Body of pancreas (tissue), 4 donors: ENCODE results near the gene KCNQ4. TPM values are rescaled to one million over a fixed set of nuclear protein-coding genes. Genes with fewer than 3 reads are reported as not detected.

Experiments used
- ATAC-seq: fragments of 150-250 bp; one replicate; pipeline ENCODE4 v1.9.1; 2016
- DNase-seq, 4 donors: peaks; one replicate each; pipeline ENCODE4 v3.0.0-alpha.2; 2019
- H3K27ac ChIP-seq, 4 donors: fragments of 200-600 bp; sonication (generic); 1 replicate in 3 of 4; 2 replicates in 1 of 4; pipeline versions ENCODE4 v1.5.1 to v1.6.1; 2016 to 2019; ENCODE audit warnings: mild to moderate bottlenecking in 1 of 4, mixed read lengths in 1 of 4, moderate library complexity in 1 of 4
- H3K27me3 ChIP-seq, 2 donors: fragments of 200-600 bp; sonication (generic); one replicate each; pipeline ENCODE4 v1.6.0; 2016; ENCODE audit warnings: mild to moderate bottlenecking in 1 of 2
- H3K36me3 ChIP-seq, 2 donors: fragments of 200-600 bp; sonication (generic); replicated peaks in 1 of 2; 2 replicates each; pipeline ENCODE4 v1.5.1; 2016; ENCODE audit warnings: low read depth in 2 of 2; ENCODE audit not compliant: insufficient read depth in 1 of 2
- H3K4me1 ChIP-seq: fragments of 200-600 bp; sonication (generic); one replicate; pipeline ENCODE4 v1.6.0; 2016
- H3K4me3 ChIP-seq, 2 donors: fragments of 200-600 bp; sonication (generic); 1 replicate in 1 of 2; 2 replicates in 1 of 2; pipeline ENCODE4 v1.5.1; 2016 to 2019
- H3K9me3 ChIP-seq, 3 donors: fragments of 200-600 bp; sonication (generic); 1 replicate in 2 of 3; 2 replicates in 1 of 3; pipeline ENCODE4 v1.5.1; 2016
- CTCF ChIP-seq, 7 experiments: fragments of 450-650 bp in 4 of 7; fragments of 200-600 bp in 3 of 7; sonication (generic) in 3 of 7; IDR thresholded peaks; one replicate each; pipeline ENCODE4 v1.5.1; 2016 to 2019; ENCODE audit warnings: antibody characterized with exemption in 7 of 7
- POLR2A ChIP-seq, 3 donors: fragments of 450-650 bp; IDR thresholded peaks; one replicate each; pipeline ENCODE4 v1.6.1; 2016; ENCODE audit warnings: antibody characterized with exemption in 3 of 3, mild to moderate bottlenecking in 2 of 3
- WGBS, 2 donors: methylation state at CpG; one replicate each; pipeline ENCODE4 v1.1.5; 2017; 5-methylcytosine and 5-hydroxymethylcytosine counted together
- intact Hi-C: fragments of 100-400 bp; cut with DNase I; formaldehyde crosslinking; loops from one replicate; pipeline ENCODE4 v1.15.1; 2023
- total RNA-seq, 2 donors: library from RNA; depleted of rRNA; stranded (reverse); fragments of >200 nt; gene quantifications; one replicate each; pipeline ENCODE4 v1.1.0, GENCODE V29; 2016

The KCNQ4 gene
- total RNA-seq, 2 donors from 2014 or later: 1.8 to 4.0 TPM

DNA sequence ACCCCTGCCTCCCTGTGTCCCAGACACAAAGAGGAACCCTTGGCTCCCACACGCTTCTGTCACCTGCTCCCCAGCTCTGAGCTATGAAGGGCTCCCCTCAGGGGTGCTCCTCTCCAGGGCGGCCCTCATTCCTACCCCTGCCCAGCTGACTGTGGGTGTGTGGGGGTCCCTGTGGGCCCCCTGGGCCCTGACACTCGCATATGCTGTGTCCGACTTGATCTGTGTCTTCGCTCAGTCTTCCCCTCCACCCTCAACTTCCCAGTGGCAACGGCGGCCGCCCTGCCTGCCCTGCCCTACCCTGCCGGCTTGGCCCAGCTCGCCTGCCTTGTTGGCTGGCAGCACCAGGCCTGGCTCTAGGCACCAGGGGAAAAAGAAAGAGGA lies 1.2 kb downstream of the KCNQ4 start:
- intact Hi-C loops: no loop called here

DNA sequence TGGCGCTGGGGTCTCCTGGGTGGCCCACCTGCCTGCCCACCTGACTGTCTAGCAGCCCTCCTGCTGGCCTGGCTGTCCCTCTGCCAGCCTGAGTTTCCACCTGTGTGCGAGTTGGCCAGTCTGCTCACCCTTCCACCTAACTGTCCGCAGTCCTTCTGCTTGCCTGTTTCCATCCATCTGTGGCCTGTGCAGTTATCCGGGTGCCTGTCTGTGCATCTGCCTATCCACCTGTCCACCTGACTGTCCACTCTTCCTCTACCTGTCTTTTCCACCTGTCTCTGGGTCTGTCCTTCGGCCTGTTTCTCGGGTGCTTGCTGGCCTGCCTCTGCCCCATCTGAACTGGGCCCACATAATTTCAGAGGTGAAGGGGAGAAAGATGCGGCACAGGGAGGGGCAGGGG lies 1.9 kb downstream of the KCNQ4 start:
- H3K27ac ChIP-seq: peak overlapping the region in 1 of 4 donors; percentile 43
- TF ChIP-seq CTCF (IDR thresholded peaks at IDR 0.05) (no peak), POLR2A (IDR thresholded peaks at IDR 0.05) (no peak)
- 92 to 98% methylated on average over 7 of the region's 7 CpGs for WGBS, 2 donors
- intact Hi-C loops: no loop called here
- no peaks in the 10 kb centered on the region for H3K27me3 ChIP-seq
- no peaks in the 10 kb centered on the region for H3K9me3 ChIP-seq
- no peak for DNase-seq
- H3K4me3 ChIP-seq: no peak overlapping the region
- H3K36me3 ChIP-seq: no peaks in the 10 kb centered on the region
- peaks cover 12% of the 10 kb centered on the region for H3K4me1 ChIP-seq
- no peak for ATAC-seq

More for the DNA sequence above, 1.2 kb downstream of the KCNQ4 start:
- Histone ChIP-seq H3K27ac (peak overlapping the region in 1 of 4 donors; percentile 43), H3K36me3 (no peaks in the 10 kb centered on the region), H3K4me3 (no peak overlapping the region), H3K27me3 (no peaks in the 10 kb centered on the region), H3K9me3 (no peaks in the 10 kb centered on the region), H3K4me1 (peaks cover 12% of the 10 kb centered on the region)
- DNase-seq (no peak), ATAC-seq (no peak)
- 78 to 96% methylated on average over 7 to 9 of the region's 10 CpGs for WGBS, 2 donors
- TF ChIP-seq POLR2A (IDR thresholded peaks at IDR 0.05): no peak

GRCh38 chr1:40786171-40786994 lies 2.8 kb downstream of the KCNQ4 start:
- WGBS, 2 donors: 82 to 84% methylated on average over 5 to 9 of the region's 9 CpGs

GRCh38 chr1:40786995-40787705 lies 3.6 kb downstream of the KCNQ4 start:
- DNase-seq (no peak), ATAC-seq (no peak)
- Histone ChIP-seq H3K4me1 (peaks cover 12% of the 10 kb centered on the region), H3K36me3 (no peaks in the 10 kb centered on the region), H3K27me3 (no peaks in the 10 kb centered on the region), H3K27ac (no peak overlapping the region), H3K9me3 (no peaks in the 10 kb centered on the region), H3K4me3 (no peak overlapping the region)
- no peak for TF ChIP-seq POLR2A (IDR thresholded peaks at IDR 0.05)
- intact Hi-C loops: no loop called here
- 90 to 93% methylated on average over 8 to 9 of the region's 9 CpGs for WGBS, 2 donors

More at GRCh38 chr1:40786171-40786994, 2.8 kb downstream of the KCNQ4 start:
- intact Hi-C loops: no loop called here
- Histone ChIP-seq H3K4me3 (no peak overlapping the region), H3K9me3 (no peaks in the 10 kb centered on the region), H3K27ac (no peak overlapping the region), H3K36me3 (no peaks in the 10 kb centered on the region), H3K27me3 (no peaks in the 10 kb centered on the region), H3K4me1 (peaks cover 12% of the 10 kb centered on the region)
- TF ChIP-seq CTCF (IDR thresholded peaks at IDR 0.05) (no peak), POLR2A (IDR thresholded peaks at IDR 0.05) (no peak)
- DNase-seq (no peak), ATAC-seq (no peak)

DNA sequence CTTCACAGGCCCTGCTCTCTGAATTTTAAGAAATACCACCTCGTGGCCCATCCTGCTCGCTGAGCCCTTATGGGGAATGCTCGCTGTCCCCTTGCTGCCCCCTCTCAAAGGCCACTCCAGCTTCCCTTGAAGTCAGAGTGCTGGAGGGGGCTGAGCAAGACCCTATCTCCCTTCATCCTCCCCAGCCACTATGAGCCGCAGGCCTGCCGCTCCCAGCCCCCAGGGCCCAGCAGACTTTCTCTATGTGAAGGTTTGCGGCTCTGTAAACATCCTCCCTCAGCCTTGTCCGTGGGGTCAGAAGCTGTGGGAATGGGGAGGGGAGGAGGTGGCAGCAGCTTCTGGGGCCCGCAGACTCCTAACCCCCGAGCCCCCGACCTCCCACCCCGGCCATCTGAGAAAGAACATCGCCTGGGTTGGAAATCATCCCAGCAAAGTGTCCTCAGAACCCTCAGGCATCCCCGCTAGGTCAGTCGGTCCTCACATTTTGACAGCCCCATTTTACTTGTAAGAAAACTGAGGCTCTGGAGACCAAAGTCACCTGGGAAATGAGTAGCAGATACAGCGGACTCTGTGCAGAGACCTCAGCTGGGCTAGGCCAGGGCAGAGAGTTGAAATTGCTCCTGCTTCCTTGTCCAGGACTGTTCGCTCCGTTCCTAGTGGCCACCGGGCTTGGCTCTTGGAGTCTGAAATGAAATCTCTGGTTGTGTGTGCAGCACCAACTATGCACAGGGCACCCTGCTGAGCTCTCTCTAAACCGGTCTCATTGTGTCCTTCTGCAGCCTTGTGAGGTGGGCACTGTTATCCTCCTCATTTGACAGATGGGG lies 4.4 kb downstream of the KCNQ4 start:
- DNase-seq: no peak
- no peak overlapping the region for H3K27ac ChIP-seq
- no peak for ATAC-seq
- no peaks in the 10 kb centered on the region for H3K27me3 ChIP-seq
- intact Hi-C loops: no loop called here
- no peak overlapping the region for H3K4me3 ChIP-seq
- WGBS, 2 donors: 84 to 91% methylated on average over 14 to 18 of the region's 19 CpGs
- peaks cover 5% of the 10 kb centered on the region for H3K4me1 ChIP-seq
- H3K36me3 ChIP-seq: no peaks in the 10 kb centered on the region
- TF ChIP-seq POLR2A (IDR thresholded peaks at IDR 0.05) (no peak), CTCF (IDR thresholded peaks at IDR 0.05) (no peak)
- H3K9me3 ChIP-seq: no peaks in the 10 kb centered on the region
